HCT116 (cell line): Measurements from ENCODE around the gene FOXC2. TPM values are rescaled to one million over a fixed set of nuclear protein-coding genes. Genes with fewer than 3 reads are reported as not detected.

Experiments
- ATAC-seq: fragments of 200-7000 bp; cut with Tn5 transposase; 2 replicates; pipeline ENCODE4 v1.9.1; 2020; ENCODE audit warnings: mild to moderate bottlenecking, moderate library complexity
- BruUV-seq: library from RNA; stranded (reverse); fragments of 400-500 nt; replicated peaks from 2 replicates; lab custom pipeline; 2021; lab: Mats Ljungman, UMichigan
- CTCF ChIA-PET: fragments of 300-600 bp; sonication (Branson Sonifier 250); formaldehyde crosslinking; loops from one replicate; lab custom pipeline; 2021; ENCODE audit warnings: antibody characterized with exemption; lab: Charles Lee
- POLR2A ChIA-PET: fragments of 300-600, 350-600 bp; sonication (Branson Sonifier 250); formaldehyde crosslinking; loops from one replicate; lab custom pipeline; 2021; ENCODE audit warnings: antibody characterized with exemption; lab: Charles Lee
- RAD21 ChIA-PET, 2 experiments: fragments of 300-600 bp; sonication (Branson Sonifier 250); formaldehyde crosslinking; loops; one replicate each; lab custom pipeline; 2023; ENCODE audit warnings: low total read pairs in 2 of 2; ENCODE audit not compliant: uncharacterized antibody in 2 of 2, unreplicated experiment in 2 of 2, low non-redundant PET in 1 of 2; lab: Charles Lee
- DNase-seq: peaks from one replicate; pipeline ENCODE4 v3.0.0-alpha.2; 2010; ENCODE audit warnings: low read depth, low spot score
- H2AFZ ChIP-seq: fragments of 200-600 bp; shearing (Covaris generic), sonication (generic); 2 replicates; pipeline ENCODE4 v1.6.1; 2017; ENCODE audit warnings: low read depth, mixed run types, mixed read lengths, antibody characterized with exemption, low read length; ENCODE audit not compliant: poor library complexity, severe bottlenecking
- H3K27ac ChIP-seq: 2 replicates; pipeline ENCODE4 v1.5.1; 2012; ENCODE audit warnings: low read depth, low read length
- H3K27me3 ChIP-seq: fragments of 200-600 bp; sonication (generic); 2 replicates; pipeline ENCODE4 v1.6.1; 2016; ENCODE audit warnings: mixed run types, low read length, mixed read lengths; ENCODE audit not compliant: insufficient read depth
- H3K36me3 ChIP-seq, 2 experiments: fragments of 200-500 bp in 1 of 2; fragments of 200-600 bp in 1 of 2; sonication (Bioruptor generic) in 1 of 2; sonication (generic) in 1 of 2; 2 replicates each; pipeline versions ENCODE4 v1.5.1 to v1.6.1; 2014 to 2016; ENCODE audit warnings: low read length in 2 of 2, inconsistent platforms in 1 of 2, mixed read lengths in 1 of 2, mixed run types in 1 of 2; ENCODE audit not compliant: insufficient read depth in 2 of 2, control insufficient read depth in 1 of 2
- H3K4me1 ChIP-seq, 2 experiments: fragments of 200-600 bp in 1 of 2; sonication (generic) in 1 of 2; 2 replicates each; pipeline versions ENCODE4 v1.5.1 to v1.6.1; 2012 to 2017; ENCODE audit warnings: low read length in 2 of 2, inconsistent platforms in 1 of 2, mild to moderate bottlenecking in 1 of 2, mixed read lengths in 1 of 2, mixed run types in 1 of 2, moderate library complexity in 1 of 2; ENCODE audit not compliant: insufficient read depth in 2 of 2, control insufficient read depth in 1 of 2
- H3K4me2 ChIP-seq: fragments of 200-600 bp; sonication (generic); 2 replicates; pipeline ENCODE4 v1.6.1; 2017; ENCODE audit warnings: mixed run types, low read length, mixed read lengths
- H3K4me3 ChIP-seq, 2 experiments: fragments of 200-600 bp in 1 of 2; sonication (generic) in 1 of 2; replicated peaks in 1 of 2; 2 replicates each; pipeline ENCODE4 v1.5.1; 2011 to 2016; ENCODE audit warnings: low read length in 2 of 2, control low read depth in 1 of 2, low read depth in 1 of 2, mild to moderate bottlenecking in 1 of 2, mixed read lengths in 1 of 2, mixed run types in 1 of 2
- H3K79me2 ChIP-seq: fragments of 200-600 bp; sonication (generic); 2 replicates; pipeline ENCODE4 v1.6.1; 2017; ENCODE audit warnings: mild to moderate bottlenecking, mixed run types, low read length, moderate library complexity, mixed read lengths; ENCODE audit not compliant: insufficient read depth
- H3K9ac ChIP-seq: fragments of 200-600 bp; sonication (generic); 2 replicates; pipeline ENCODE4 v1.6.1; 2016; ENCODE audit warnings: low read length, mixed read lengths
- H3K9me2 ChIP-seq: fragments of 200-600 bp; sonication (generic), shearing (Covaris generic); 2 replicates; pipeline ENCODE4 v1.6.1; 2017; ENCODE audit warnings: mixed run types, mild to moderate bottlenecking, moderate library complexity; ENCODE audit not compliant: insufficient read depth
- H3K9me3 ChIP-seq, 2 experiments: fragments of 200-500 bp in 1 of 2; fragments of 200-600 bp in 1 of 2; sonication (Bioruptor generic) in 1 of 2; sonication (generic) in 1 of 2; 2 replicates each; pipeline ENCODE4 v1.6.1; 2014 to 2017; ENCODE audit warnings: low read length in 2 of 2, mixed read lengths in 2 of 2, inconsistent platforms in 1 of 2, low read depth in 1 of 2, mild to moderate bottlenecking in 1 of 2, mixed run types in 1 of 2, moderate library complexity in 1 of 2; ENCODE audit not compliant: control insufficient read depth in 1 of 2, insufficient read depth in 1 of 2
- H4K20me1 ChIP-seq: fragments of 200-600 bp; sonication (generic), shearing (Covaris generic); 2 replicates; pipeline ENCODE4 v1.6.1; 2017; ENCODE audit warnings: mixed run types, mild to moderate bottlenecking, moderate library complexity; ENCODE audit not compliant: insufficient read depth
- CEBPB ChIP-seq: IDR thresholded peaks from 2 replicates; pipeline ENCODE4 v1.6.1; 2012; ENCODE audit warnings: low read depth
- CTCF ChIP-seq, 3 experiments: fragments of 200-600 bp in 1 of 3; sonication (generic) in 1 of 3; IDR thresholded peaks in 2 of 3; conservative IDR thresholded peaks in 1 of 3; 2 replicates each; pipeline ENCODE4 v1.5.1; 2012 to 2017; ENCODE audit warnings: low read depth in 2 of 3, low read length in 2 of 3, antibody characterized with exemption in 1 of 3, borderline replicate concordance in 1 of 3, control low read depth in 1 of 3, mild to moderate bottlenecking in 1 of 3, mixed read lengths in 1 of 3, mixed run types in 1 of 3, moderate library complexity in 1 of 3; ENCODE audit not compliant: insufficient read depth in 1 of 3
- EGR1 ChIP-seq: IDR thresholded peaks from 2 replicates; pipeline ENCODE4 v1.6.1; 2012; ENCODE audit warnings: low read depth
- FOSL1 ChIP-seq: IDR thresholded peaks from 2 replicates; pipeline ENCODE4 v1.6.1; 2012; ENCODE audit warnings: low read depth
- JUND ChIP-seq: IDR thresholded peaks from 2 replicates; pipeline ENCODE4 v1.6.1; 2012
- POLR2A ChIP-seq: IDR thresholded peaks from 2 replicates; pipeline ENCODE4 v1.7.0; 2011; ENCODE audit warnings: borderline replicate concordance; ENCODE audit not compliant: insufficient read depth, insufficient read length; ENCODE audit errors: extremely low read depth
- POLR2AphosphoS5 ChIP-seq: IDR thresholded peaks from 2 replicates; pipeline ENCODE4 v1.6.1; 2011; ENCODE audit warnings: mild to moderate bottlenecking, low read depth, low read length, moderate library complexity
- REST ChIP-seq: IDR thresholded peaks from 2 replicates; pipeline ENCODE4 v1.6.1; 2012; ENCODE audit warnings: low read depth
- SIN3A ChIP-seq: IDR thresholded peaks from 2 replicates; pipeline ENCODE4 v1.6.1; 2012; ENCODE audit warnings: low read depth
- YY1 ChIP-seq: IDR thresholded peaks from 2 replicates; pipeline ENCODE4 v1.6.1; 2011; ENCODE audit warnings: low read length, low read depth, moderate library complexity, mild to moderate bottlenecking; ENCODE audit not compliant: insufficient replicate concordance; ENCODE audit errors: extremely low read depth
- intact Hi-C: fragments of 100-400 bp; cut with micrococcal nuclease; formaldehyde crosslinking; loops from 2 replicates; pipeline ENCODE4 v1.10.0; 2022
- total RNA-seq: library from RNA; stranded (reverse); gene quantifications from one replicate; pipeline ENCODE4 v1.2.1, GENCODE V29; 2021; ENCODE audit not compliant: unreplicated experiment
- TF ChIP-seq, protein P1 (sequence below): IDR thresholded peaks from 2 replicates; pipeline ENCODE4 v1.6.1; 2012

The FOXC2 gene
- total RNA-seq, 1 experiment from 2014 or later, result 0.22 TPM

DNA sequence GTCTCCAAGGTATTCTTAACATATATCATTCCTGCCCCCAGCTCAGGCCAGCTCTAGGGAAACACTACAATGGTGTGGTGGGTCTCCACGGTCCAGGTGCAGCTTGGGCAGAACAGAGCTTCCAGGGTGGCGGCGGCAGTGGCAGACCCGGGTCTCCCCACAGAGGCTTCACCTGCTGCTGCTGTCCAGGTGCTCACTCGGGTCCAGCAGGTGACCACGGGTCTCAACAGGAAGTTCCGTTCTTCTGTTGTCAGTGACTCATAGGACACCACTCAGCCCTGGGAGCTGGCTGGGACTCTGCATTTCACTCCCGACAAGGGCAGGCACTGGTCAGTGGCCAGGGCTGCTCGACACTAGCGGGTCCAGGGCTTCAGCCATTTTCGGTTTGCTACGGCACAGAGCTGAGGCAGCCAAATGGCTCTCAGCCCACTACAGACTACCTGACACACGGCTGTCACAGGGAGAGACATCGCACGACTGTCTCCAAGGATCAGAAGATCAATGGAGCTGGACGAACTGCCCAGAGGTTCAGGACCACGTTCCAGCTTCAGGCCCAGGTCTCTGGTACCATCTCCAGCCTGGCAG lies 28.3 kb upstream of the FOXC2 start:
- H3K4me3 ChIP-seq, result no peak overlapping the region
- no peak overlapping the region for H3K4me2 ChIP-seq
- ChIA-PET RAD21 (no interaction called here), CTCF (no interaction called here), POLR2A (no interaction called here)
- no peak for DNase-seq
- no peak for ATAC-seq
- TF ChIP-seq SIN3A, result no peak
- TF ChIP-seq EGR1, result no peak
- TF ChIP-seq POLR2AphosphoS5, result no peak
- TF ChIP-seq REST, result no peak
- H3K36me3 ChIP-seq, result peaks cover 25 to 30% of the 10 kb centered on the region in 2 experiments
- intact Hi-C loops, result no loop called here
- H3K9me3 ChIP-seq, result no peaks in the 10 kb centered on the region
- no peaks in the 10 kb centered on the region for H3K4me1 ChIP-seq
- no peak overlapping the region for H2AFZ ChIP-seq
- H3K79me2 ChIP-seq, result no peaks in the 10 kb centered on the region
- BruUV-seq, result no TSS peak
- H3K27me3 ChIP-seq, result no peaks in the 10 kb centered on the region
- H3K27ac ChIP-seq, result no peak overlapping the region
- no peaks in the 10 kb centered on the region for H3K9me2 ChIP-seq
- H3K9ac ChIP-seq, result no peak overlapping the region
- no peaks in the 10 kb centered on the region for H4K20me1 ChIP-seq

GRCh38 chr16:86540894-86541293 lies 25.7 kb upstream of the FOXC2 start:
- ATAC-seq (no peak), DNase-seq (no peak)
- no peaks in the 10 kb centered on the region for H3K9me2 ChIP-seq
- intact Hi-C loops, result no loop called here
- ChIA-PET CTCF (no interaction called here), RAD21 (no interaction called here), POLR2A (no interaction called here)
- H4K20me1 ChIP-seq, result no peaks in the 10 kb centered on the region
- peaks cover 28 to 34% of the 10 kb centered on the region in 2 experiments for H3K36me3 ChIP-seq
- H3K4me2 ChIP-seq, result no peak overlapping the region
- no peak overlapping the region for H3K9ac ChIP-seq
- H3K27ac ChIP-seq, result no peak overlapping the region
- no peaks in the 10 kb centered on the region for H3K9me3 ChIP-seq
- H3K79me2 ChIP-seq, result no peaks in the 10 kb centered on the region
- BruUV-seq, result no TSS peak
- H3K4me1 ChIP-seq, result no peaks in the 10 kb centered on the region
- H3K4me3 ChIP-seq, result no peak overlapping the region
- no peaks in the 10 kb centered on the region for H3K27me3 ChIP-seq
- H2AFZ ChIP-seq, result no peak overlapping the region
- TF ChIP-seq CEBPB (no peak), FOSL1 (no peak), JUND (no peak), CTCF (IDR thresholded peaks at IDR 0.05 in 2 of 3, conservative IDR thresholded peaks at IDR 0.05 in 1 of 3; ENCODE audit: borderline replicate concordance in 1 of 3, insufficient read depth in 1 of 3, low read depth in 2 of 3, low read length in 2 of 3) (no peak), REST (no peak), POLR2A (no peak), YY1 (no peak)
- TF ChIP-seq, protein P1, sequence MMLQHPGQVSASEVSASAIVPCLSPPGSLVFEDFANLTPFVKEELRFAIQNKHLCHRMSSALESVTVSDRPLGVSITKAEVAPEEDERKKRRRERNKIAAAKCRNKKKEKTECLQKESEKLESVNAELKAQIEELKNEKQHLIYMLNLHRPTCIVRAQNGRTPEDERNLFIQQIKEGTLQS, result no peak
